Panc1 (cell line): ENCODE results near the gene HAGH. TPM values are rescaled to one million over a fixed set of nuclear protein-coding genes. Genes with fewer than 3 reads are reported as not detected.

Source experiments
- ATAC-seq: fragments of 200-7000 bp; cut with Tn5 transposase; 2 replicates; pipeline ENCODE4 v1.9.1; 2020; ENCODE audit warnings: mild to moderate bottlenecking, moderate library complexity
- BruUV-seq: library from RNA; stranded (reverse); fragments of 400-500 nt; replicated peaks from 2 replicates; lab custom pipeline; 2021; lab: Mats Ljungman, UMichigan
- CTCF ChIA-PET: fragments of 300-600 bp; sonication (Branson Sonifier 250); formaldehyde crosslinking; loops from one replicate; lab custom pipeline; 2022; ENCODE audit warnings: antibody characterized with exemption; lab: Charles Lee
- POLR2A ChIA-PET: fragments of 300-600 bp; sonication (Branson Sonifier 250); formaldehyde crosslinking; loops from one replicate; lab custom pipeline; 2022; ENCODE audit warnings: antibody characterized with exemption; lab: Charles Lee
- DNase-seq: peaks from one replicate; pipeline ENCODE4 v3.0.0-alpha.2; 2010; ENCODE audit warnings: low read depth, low spot score
- H3K27ac ChIP-seq: 2 replicates; pipeline ENCODE4 v1.5.1; 2011; ENCODE audit warnings: mild to moderate bottlenecking, low read length, inconsistent platforms
- H3K27me3 ChIP-seq: fragments of 200-500 bp; sonication (Bioruptor generic); 2 replicates; pipeline ENCODE4 v1.6.0; 2014; ENCODE audit warnings: low read length, inconsistent platforms; ENCODE audit not compliant: control insufficient read depth, insufficient read depth
- H3K36me3 ChIP-seq: fragments of 200-500 bp; sonication (Bioruptor generic); 2 replicates; pipeline ENCODE4 v1.5.1; 2014; ENCODE audit warnings: inconsistent platforms, mild to moderate bottlenecking, low read length, moderate library complexity; ENCODE audit not compliant: control insufficient read depth, insufficient read depth
- H3K4me1 ChIP-seq: 2 replicates; pipeline ENCODE4 v1.5.1; 2011; ENCODE audit warnings: inconsistent platforms, mild to moderate bottlenecking, low read length, moderate library complexity; ENCODE audit not compliant: control insufficient read depth, insufficient read depth
- H3K4me3 ChIP-seq, 2 experiments: 2 replicates each; pipeline ENCODE4 v1.5.1; 2011 to 2012; ENCODE audit warnings: low read depth in 2 of 2, low read length in 2 of 2, mild to moderate bottlenecking in 2 of 2, inconsistent platforms in 1 of 2, moderate library complexity in 1 of 2
- H3K9me3 ChIP-seq: fragments of 200-500 bp; sonication (Bioruptor generic); 2 replicates; pipeline ENCODE4 v1.5.1; 2014; ENCODE audit warnings: low read depth, mild to moderate bottlenecking, inconsistent platforms, low read length, moderate library complexity; ENCODE audit not compliant: control insufficient read depth, insufficient read depth
- CTCF ChIP-seq: fragments of 450-650 bp; IDR thresholded peaks from 2 replicates; pipeline ENCODE4 v1.5.1; 2017; ENCODE audit warnings: mild to moderate bottlenecking
- POLR2AphosphoS5 ChIP-seq: IDR thresholded peaks from 2 replicates; pipeline ENCODE4 v1.6.1; 2012; ENCODE audit warnings: mild to moderate bottlenecking, low read depth, low read length, moderate library complexity
- SIN3A ChIP-seq: IDR thresholded peaks from 2 replicates; pipeline ENCODE4 v1.6.1; 2012; ENCODE audit warnings: low read depth, mild to moderate bottlenecking, low read length, moderate library complexity, borderline replicate concordance; ENCODE audit not compliant: insufficient read depth
- TCF7L2 ChIP-seq: IDR thresholded peaks from 2 replicates; pipeline ENCODE4 v1.6.1; 2011; ENCODE audit warnings: mild to moderate bottlenecking, low read depth, low read length, inconsistent platforms
- in situ Hi-C: cut with HindIII; loops from 2 replicates; pipeline ENCODE4 v1.10.0; 2016; ENCODE audit warnings: low sequenced_read_pairs, low pct_unique_long_range_greater_than_20kb
- intact Hi-C: fragments of 100-400 bp; cut with micrococcal nuclease; formaldehyde crosslinking; loops from one replicate; pipeline ENCODE4 v1.10.0; 2022; ENCODE audit not compliant: unreplicated experiment
- total RNA-seq: library from RNA; stranded (reverse); gene quantifications from one replicate; pipeline ENCODE4 v1.2.1, GENCODE V29; 2021; ENCODE audit not compliant: unreplicated experiment
- TF ChIP-seq, protein P1 (sequence below), 2 experiments: IDR thresholded peaks; 2 replicates each; pipeline ENCODE4 v1.6.1; 2011 to 2012; ENCODE audit warnings: low read depth in 2 of 2, control low read depth in 1 of 2, low read length in 1 of 2, mild to moderate bottlenecking in 1 of 2, moderate library complexity in 1 of 2; ENCODE audit not compliant: insufficient read depth in 1 of 2

HAGH gene
- total RNA-seq, 1 experiment from 2014 or later = 58.9 TPM

GRCh38 chr16:1765826-1766225, 60.8 kb downstream of the HAGH start:
- in situ Hi-C loops = no loop called here
- ATAC-seq (no peak), DNase-seq (no peak)
- peaks cover 14% of the 10 kb centered on the region for H3K4me1 ChIP-seq
- TF ChIP-seq SIN3A (no peak), CTCF (no peak), TCF7L2 (no peak), POLR2AphosphoS5 (no peak)
- TF ChIP-seq, protein P1, sequence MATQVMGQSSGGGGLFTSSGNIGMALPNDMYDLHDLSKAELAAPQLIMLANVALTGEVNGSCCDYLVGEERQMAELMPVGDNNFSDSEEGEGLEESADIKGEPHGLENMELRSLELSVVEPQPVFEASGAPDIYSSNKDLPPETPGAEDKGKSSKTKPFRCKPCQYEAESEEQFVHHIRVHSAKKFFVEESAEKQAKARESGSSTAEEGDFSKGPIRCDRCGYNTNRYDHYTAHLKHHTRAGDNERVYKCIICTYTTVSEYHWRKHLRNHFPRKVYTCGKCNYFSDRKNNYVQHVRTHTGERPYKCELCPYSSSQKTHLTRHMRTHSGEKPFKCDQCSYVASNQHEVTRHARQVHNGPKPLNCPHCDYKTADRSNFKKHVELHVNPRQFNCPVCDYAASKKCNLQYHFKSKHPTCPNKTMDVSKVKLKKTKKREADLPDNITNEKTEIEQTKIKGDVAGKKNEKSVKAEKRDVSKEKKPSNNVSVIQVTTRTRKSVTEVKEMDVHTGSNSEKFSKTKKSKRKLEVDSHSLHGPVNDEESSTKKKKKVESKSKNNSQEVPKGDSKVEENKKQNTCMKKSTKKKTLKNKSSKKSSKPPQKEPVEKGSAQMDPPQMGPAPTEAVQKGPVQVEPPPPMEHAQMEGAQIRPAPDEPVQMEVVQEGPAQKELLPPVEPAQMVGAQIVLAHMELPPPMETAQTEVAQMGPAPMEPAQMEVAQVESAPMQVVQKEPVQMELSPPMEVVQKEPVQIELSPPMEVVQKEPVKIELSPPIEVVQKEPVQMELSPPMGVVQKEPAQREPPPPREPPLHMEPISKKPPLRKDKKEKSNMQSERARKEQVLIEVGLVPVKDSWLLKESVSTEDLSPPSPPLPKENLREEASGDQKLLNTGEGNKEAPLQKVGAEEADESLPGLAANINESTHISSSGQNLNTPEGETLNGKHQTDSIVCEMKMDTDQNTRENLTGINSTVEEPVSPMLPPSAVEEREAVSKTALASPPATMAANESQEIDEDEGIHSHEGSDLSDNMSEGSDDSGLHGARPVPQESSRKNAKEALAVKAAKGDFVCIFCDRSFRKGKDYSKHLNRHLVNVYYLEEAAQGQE (IDR thresholded peaks at IDR 0.05; ENCODE audit: insufficient read depth in 1 of 2, low read depth in 2 of 2, low read length in 1 of 2) = no peak
- H3K27ac ChIP-seq = no peak overlapping the region
- H3K9me3 ChIP-seq = no peaks in the 10 kb centered on the region
- no TSS peak for BruUV-seq
- no peaks in the 10 kb centered on the region; the same call in 1 of the 2 replicates for H3K36me3 ChIP-seq
- CTCF ChIA-PET = no interaction called here
- POLR2A ChIA-PET = no interaction called here
- intact Hi-C loops = no loop called here
- no peaks in the 10 kb centered on the region for H3K27me3 ChIP-seq
- no peak overlapping the region for H3K4me3 ChIP-seq

DNA sequence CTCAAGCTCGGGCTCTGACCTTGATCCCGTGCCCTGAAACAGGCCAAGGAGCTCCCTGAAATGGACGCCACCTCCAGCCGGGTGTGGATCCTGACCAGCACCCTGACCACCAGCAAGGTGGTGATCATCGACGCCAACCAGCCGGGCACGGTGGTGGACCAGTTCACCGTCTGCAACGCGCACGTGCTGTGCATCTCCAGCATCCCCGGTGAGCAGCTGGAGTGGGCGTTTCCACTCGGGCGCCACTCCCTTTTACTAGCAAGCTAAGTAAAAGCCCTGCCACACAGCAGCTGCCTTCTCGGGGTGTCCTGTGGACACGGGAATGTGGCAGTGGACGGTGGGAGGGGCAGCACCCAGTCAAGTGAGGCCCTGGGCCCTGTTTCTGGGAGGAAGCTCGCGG, 61.7 kb downstream of the HAGH start:
- no peak for DNase-seq
- H3K4me1 ChIP-seq = peaks cover 13% of the 10 kb centered on the region
- in situ Hi-C loops (no loop called here), intact Hi-C loops (no loop called here)
- TF ChIP-seq TCF7L2 = no peak
- no peak for TF ChIP-seq POLR2AphosphoS5
- TF ChIP-seq, protein P1 (IDR thresholded peaks at IDR 0.05; ENCODE audit: insufficient read depth in 1 of 2, low read depth in 2 of 2, low read length in 1 of 2) = no peak
- TF ChIP-seq SIN3A = no peak
- TF ChIP-seq CTCF = no peak
- POLR2A ChIA-PET = interaction anchor here (0.6 kb wide), 1 partner anchor 70 kb away, joined by 5 read pairs; no protein-coding TSS in a partner anchor
- no peaks in the 10 kb centered on the region for H3K9me3 ChIP-seq
- no peak overlapping the region for H3K27ac ChIP-seq
- H3K36me3 ChIP-seq = no peaks in the 10 kb centered on the region; the same call in 1 of the 2 replicates
- no peaks in the 10 kb centered on the region for H3K27me3 ChIP-seq
- H3K4me3 ChIP-seq = no peak overlapping the region
- CTCF ChIA-PET = no interaction called here
- no TSS peak for BruUV-seq
- ATAC-seq = no peak
